Smooth muscle cell of the brain vasculature (primary cell): ENCODE data around the gene JMJD7.

Experiments used
- DNase-seq: peaks from one replicate; pipeline ENCODE4 v3.0.0-alpha.2; 2012; ENCODE audit warnings: low read depth, low spot score

The JMJD7 gene

DNA sequence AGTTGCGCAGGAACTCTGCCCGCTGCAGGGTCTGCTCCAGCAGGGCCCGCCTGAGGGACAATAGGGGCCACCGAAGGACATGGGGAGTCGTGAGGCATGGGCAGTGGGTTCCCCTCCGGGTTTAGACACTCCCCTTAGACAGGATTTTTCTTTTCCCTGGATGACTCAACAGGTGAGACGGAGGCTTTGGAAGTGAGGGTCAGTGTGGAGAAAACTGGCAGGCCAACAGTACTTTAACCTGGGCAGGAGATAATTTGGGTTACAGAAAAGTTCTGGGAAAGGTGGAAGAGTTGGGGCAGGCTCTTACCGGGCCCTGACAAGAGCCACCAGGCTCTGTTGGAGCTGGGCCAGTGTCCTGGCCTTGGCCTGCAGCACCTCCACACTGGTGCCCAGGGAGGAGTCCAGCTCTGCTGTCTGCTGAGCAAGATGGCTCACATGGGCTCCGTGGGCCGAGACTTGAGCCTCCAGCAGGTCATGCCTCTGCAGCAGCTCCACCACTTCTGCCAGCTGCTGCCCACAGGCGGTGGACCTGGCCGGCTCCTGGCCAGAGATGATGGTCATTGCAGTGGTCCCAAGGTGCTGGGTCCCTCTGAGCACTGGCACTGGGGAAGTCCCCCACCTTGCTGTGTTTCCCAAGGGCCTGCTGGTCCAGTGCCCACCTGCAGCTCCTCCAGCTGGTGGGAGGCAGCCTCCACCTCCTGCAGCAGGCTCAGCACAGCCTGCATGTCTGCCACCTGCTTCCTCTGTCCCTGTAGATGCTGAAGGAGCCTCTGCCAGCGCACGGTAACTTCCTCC lies 55.0 kb downstream of the JMJD7 start:
- no peak for DNase-seq

DNA sequence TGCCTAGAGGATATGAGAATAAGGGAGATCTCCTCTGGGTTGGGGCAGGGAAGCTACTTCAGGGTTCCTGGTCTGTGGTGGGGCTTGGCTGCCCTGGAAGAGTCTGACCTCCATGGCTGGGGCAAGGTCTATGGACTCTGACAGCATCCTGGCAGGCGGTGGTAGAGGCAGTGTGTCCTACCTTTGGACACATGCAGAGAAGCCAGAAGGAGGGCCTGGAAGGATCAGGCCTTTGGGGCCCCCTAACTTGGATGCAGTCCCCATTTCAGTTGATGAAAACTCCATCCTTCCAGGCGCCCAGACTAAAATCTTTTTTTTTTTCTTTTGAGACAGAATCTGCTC lies 55.6 kb downstream of the JMJD7 start:
- DNase-seq = no peak

DNA sequence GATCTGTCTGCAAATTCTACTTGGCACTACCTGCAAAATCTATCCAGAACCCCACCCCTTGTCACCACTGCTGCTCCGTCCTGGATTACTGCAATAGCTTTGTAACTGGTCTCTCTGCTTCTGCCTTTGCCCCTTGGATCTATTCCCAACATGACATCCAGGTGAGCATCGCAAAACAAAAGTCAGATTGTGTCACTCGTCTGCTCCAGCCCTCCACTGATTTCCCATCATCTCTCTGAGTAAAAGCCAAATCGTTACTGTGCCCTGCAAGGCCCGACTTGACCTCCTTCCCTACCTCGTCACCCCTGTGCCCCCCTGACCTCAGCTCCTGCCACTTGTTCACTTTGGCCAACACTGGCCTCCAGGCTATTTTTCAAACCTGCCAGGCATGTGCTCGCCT lies 56.6 kb downstream of the JMJD7 start:
- no peak for DNase-seq

DNA sequence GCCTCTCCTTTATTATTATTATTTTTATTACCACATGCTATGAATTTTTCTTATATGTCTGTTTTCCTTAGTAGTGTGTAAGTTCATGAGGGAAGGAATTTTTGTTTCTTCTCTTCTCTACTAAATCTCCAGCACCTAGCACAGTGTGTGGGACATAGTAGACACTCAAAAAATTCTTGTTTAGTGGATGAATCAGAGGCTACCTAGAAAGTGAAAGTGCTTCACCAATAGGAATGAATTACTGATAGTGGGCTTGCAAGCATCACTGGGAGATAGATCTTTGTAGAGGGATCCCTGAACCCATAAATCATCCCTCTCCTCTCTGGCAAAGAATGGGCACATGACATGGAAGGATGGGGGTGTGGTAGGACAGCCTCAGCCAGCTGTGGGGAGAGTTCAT lies 57.4 kb downstream of the JMJD7 start:
- no peak for DNase-seq

DNA sequence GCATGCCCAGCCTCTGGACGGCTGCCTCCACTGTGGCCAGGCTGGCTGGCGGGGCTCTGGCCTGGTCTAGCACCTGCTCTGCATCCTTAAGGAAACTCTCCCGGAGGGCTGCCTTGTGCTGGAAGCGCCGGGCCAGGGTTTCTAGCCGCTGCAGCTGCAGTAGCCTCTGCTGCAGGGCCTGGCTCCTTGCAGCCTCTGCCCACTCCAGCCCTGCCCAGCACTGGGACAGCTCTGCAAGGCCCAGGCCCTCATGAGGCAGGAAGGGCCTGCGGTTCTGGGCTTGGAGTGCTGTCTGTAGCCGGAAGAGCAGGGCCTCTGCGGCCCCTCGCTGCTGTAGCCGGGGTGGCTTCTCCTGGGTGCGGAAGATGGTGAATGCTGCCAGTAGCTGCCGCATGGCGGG lies 57.9 kb downstream of the JMJD7 start:
- no peak for DNase-seq

DNA sequence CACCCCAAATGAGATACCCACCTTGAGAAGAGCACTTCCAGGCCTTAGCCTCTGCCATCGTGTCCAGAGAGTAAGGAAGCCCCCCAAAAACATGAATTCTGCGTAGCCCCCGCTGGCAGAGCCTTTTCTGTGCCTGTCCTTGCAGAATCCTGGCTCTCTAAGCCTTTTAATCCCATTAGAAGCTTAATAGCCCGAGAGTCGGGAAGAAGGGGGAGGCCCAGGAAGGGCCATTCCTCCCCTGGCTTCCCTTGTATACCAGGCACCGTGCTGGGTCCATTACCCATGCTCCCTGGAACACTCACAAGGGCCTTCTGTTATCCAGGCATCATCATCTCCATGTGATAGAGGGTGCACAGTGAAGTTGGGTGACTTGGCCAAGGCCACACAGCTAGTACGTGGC lies 58.8 kb downstream of the JMJD7 start:
- DNase-seq = no peak

DNA sequence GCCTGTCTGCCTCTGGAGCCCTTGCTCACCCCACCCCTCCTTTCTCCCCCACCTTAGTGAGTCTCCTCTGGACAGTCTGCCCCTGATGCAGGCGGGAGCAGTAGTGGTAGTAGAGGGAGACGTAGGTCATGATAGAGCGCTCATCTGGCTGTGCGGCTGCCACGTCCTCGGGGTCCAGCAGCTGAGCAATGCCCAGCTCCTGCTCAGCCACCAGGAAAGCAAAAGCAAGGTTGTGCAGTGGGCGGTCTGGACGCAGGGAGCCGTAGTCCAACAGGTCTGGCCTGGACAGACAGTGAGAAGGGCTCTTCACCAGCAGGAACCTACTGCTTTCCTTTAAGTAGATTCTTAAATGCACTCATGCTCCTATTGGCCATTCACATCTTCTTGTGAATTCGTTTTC lies 59.3 kb downstream of the JMJD7 start:
- DNase-seq = no peak
